ENCODE results near the gene MNT.

MNT gene

DNA sequence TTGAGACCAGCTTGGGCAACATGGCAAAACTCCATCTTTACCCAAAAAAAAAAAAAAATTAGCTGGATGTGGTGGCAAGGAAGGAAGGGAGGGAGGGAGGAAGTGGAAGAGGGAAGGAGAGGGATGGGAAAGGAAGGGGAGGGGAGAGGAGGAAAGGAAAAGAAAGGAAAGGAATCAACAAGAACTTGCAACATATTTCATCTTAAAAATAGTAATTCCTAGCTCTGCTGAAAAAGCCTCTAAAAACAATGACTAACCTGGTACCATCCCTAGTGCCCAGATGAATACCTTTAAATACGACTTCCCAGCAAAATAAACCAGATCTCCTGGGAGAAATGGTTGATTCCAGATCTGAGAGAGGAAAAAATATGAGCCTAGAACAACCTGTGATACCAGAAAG, 27.1 kb upstream of the MNT start:
- TF ChIP-seq, protein P1, sequence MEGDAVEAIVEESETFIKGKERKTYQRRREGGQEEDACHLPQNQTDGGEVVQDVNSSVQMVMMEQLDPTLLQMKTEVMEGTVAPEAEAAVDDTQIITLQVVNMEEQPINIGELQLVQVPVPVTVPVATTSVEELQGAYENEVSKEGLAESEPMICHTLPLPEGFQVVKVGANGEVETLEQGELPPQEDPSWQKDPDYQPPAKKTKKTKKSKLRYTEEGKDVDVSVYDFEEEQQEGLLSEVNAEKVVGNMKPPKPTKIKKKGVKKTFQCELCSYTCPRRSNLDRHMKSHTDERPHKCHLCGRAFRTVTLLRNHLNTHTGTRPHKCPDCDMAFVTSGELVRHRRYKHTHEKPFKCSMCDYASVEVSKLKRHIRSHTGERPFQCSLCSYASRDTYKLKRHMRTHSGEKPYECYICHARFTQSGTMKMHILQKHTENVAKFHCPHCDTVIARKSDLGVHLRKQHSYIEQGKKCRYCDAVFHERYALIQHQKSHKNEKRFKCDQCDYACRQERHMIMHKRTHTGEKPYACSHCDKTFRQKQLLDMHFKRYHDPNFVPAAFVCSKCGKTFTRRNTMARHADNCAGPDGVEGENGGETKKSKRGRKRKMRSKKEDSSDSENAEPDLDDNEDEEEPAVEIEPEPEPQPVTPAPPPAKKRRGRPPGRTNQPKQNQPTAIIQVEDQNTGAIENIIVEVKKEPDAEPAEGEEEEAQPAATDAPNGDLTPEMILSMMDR (IDR thresholded peaks at IDR 0.05; ENCODE audit: borderline replicate concordance, control extremely low read depth, extremely low read depth, insufficient read depth, missing control alignments) = no peak
- in situ Hi-C loops (cut with MboI; ENCODE audit: low sequenced_read_pairs, unreplicated experiment) = no loop called here
- DNase-seq (ENCODE audit: low spot score) = no peak

DNA sequence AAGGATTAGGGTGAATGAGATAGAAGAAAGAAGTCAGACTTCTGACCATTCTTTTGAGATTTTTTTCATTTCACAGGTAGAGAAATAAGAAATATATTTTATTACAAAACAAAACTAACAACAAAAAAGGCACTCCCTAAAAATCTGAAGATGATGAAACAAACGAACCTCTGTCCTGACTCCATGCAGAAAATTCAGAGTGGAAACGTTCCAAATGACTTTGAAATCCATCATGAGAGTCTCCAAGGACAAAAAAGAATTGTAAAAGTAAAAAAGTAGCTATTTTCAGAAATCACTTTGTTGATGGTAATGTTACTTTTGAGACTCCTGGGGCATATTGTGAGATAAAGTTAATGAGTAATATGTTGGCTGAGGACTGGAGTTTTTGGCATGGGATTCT, 26.4 kb upstream of the MNT start:
- DNase-seq (ENCODE audit: low spot score) = no peak
- TF ChIP-seq, protein P1 (IDR thresholded peaks at IDR 0.05; ENCODE audit: borderline replicate concordance, control extremely low read depth, extremely low read depth, insufficient read depth, missing control alignments) = no peak
- in situ Hi-C loops (cut with MboI; ENCODE audit: low sequenced_read_pairs, unreplicated experiment) = no loop called here

DNA sequence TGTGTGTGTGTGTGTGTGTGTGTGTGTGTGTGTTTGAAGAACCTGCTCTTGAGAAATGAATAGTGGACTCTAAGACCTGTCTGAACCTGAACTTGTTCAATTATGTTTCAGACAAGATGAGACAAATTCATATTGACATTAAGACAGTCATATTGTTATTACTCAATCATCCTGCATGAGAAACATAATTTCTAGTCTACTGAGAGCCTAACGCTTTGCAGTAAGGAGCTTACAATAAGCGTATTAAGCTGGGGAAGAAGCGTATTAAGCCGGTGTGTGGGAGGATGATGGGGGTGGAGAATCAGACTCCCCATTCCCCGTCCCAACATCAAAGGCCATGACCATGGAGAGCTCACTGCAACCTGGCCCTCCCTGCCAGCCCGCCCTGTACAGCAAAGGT, 22.4 kb upstream of the MNT start:
- TF ChIP-seq, protein P1 (IDR thresholded peaks at IDR 0.05; ENCODE audit: borderline replicate concordance, control extremely low read depth, extremely low read depth, insufficient read depth, missing control alignments) = no peak
- in situ Hi-C loops (cut with MboI; ENCODE audit: low sequenced_read_pairs, unreplicated experiment) = no loop called here
- no peak for DNase-seq (ENCODE audit: low spot score)

DNA sequence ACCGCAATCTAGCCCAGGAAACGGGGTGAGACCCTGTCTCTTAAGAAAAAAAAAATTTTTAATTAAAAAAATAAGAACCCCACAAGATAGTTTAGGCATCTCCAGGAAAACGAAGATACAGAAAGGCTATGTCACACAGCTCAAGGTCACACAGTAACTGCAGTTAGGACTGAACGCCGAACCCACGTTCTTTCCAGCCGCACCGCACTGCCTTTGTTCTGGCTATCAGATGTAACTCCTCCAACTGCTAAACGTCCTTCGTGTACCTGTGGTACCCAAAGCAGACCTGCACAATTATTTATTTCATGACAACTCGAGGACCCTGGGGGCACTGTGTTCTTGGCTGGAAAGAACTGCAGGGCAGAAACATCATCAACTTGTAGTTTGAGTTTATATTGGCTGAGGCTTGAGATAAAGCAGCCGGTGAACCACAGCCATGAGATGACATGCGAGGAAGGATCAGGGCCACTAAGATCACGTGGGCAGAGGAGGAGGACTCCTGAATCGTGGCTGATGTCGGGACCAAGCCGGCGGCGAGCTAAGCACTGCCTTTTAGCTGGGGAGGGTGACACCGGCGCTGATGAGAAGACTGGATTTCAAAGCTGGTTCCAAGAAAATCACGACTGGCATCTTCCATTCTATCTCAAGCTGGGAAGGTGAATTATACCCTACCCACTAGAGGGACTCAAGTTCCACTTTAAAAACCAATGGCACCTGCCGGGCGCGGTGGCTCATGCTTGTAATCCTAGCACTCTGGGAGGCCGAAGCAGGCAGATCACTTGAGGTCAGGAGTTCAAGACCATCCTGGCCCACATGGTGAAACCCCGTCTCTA, 20.7 kb upstream of the MNT start:
- no peak for DNase-seq (ENCODE audit: low spot score)
- TF ChIP-seq, protein P1 (IDR thresholded peaks at IDR 0.05; ENCODE audit: borderline replicate concordance, control extremely low read depth, extremely low read depth, insufficient read depth, missing control alignments) = no peak
- in situ Hi-C loops (cut with MboI; ENCODE audit: low sequenced_read_pairs, unreplicated experiment) = no loop called here

DNA sequence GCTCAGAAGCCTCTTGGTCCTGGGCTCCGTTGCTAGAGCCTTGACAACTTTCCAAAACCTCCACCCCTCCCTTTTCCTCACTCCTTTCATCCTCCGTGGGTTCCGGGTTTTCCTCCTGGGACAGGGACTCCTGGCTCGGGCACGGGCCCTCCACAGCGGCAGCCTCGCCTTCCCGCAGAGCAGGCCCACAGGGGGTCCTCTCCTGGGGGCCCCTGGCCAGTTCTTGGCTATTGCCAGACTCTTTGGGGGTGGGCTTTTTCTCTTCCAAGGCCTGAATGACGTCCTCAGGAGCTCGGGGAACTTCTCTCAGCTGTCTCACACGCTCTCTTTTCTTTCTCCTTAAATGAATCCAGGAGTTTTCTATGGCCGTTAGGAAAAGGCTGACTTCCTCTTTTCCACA, 19.3 kb upstream of the MNT start:
- DNase-seq (ENCODE audit: low spot score) = no peak
- in situ Hi-C loops (cut with MboI; ENCODE audit: low sequenced_read_pairs, unreplicated experiment) = no loop called here
- TF ChIP-seq, protein P1 (IDR thresholded peaks at IDR 0.05; ENCODE audit: borderline replicate concordance, control extremely low read depth, extremely low read depth, insufficient read depth, missing control alignments) = no peak

DNA sequence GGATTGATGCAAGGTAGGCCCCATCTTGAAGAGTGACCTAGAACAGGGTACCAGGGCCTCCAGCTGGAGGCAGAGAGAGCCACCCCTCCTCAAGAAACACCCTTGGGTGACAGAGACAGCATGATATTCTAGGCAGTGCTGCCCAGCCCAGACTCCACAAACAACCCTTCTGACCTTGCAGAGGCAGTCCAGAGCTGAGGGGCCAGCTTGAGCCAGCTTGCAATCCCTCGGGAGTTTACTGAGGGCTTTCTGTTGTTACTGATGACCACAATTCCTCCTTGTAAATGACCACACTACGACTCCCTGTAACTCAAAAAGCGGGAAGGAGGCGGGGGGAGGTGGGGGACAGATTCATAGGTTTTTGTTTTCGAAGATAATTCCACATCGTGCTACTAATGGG, 18.6 kb upstream of the MNT start:
- TF ChIP-seq, protein P1 (IDR thresholded peaks at IDR 0.05; ENCODE audit: borderline replicate concordance, control extremely low read depth, extremely low read depth, insufficient read depth, missing control alignments) = no peak

More for the DNA sequence above, 18.6 kb upstream of the MNT start:
- in situ Hi-C loops (cut with MboI; ENCODE audit: low sequenced_read_pairs, unreplicated experiment) = no loop called here
- DNase-seq (ENCODE audit: low spot score) = no peak
